H9 (cell line): ENCODE measurements around the gene TATDN2. TPM values are rescaled to one million over a fixed set of nuclear protein-coding genes. Genes with fewer than 3 reads are reported as not detected.

ENCODE experiments used
- DNase-seq: peaks from one replicate; pipeline ENCODE4 v3.0.0-alpha.2; 2017
- H2AFZ ChIP-seq: one replicate; pipeline ENCODE4 v1.6.1; 2013; ENCODE audit warnings: mild to moderate bottlenecking, low read length, control low read depth, moderate library complexity
- H2AK5ac ChIP-seq: 2 replicates; pipeline ENCODE4 v1.6.1; 2013; ENCODE audit warnings: low read length, control low read depth, mixed read lengths; ENCODE audit not compliant: insufficient read length
- H2BK120ac ChIP-seq: one replicate; pipeline ENCODE4 v1.6.1; 2013; ENCODE audit warnings: low read depth, mild to moderate bottlenecking, low read length, control low read depth, inconsistent platforms; ENCODE audit not compliant: poor library complexity, severe bottlenecking
- H2BK12ac ChIP-seq: 2 replicates; pipeline ENCODE4 v1.6.1; 2013; ENCODE audit warnings: low read length, control low read depth, mixed read lengths, low read depth; ENCODE audit not compliant: insufficient read length
- H2BK15ac ChIP-seq: 2 replicates; pipeline ENCODE4 v1.6.1; 2013; ENCODE audit warnings: low read depth, low read length, control low read depth
- H2BK20ac ChIP-seq: one replicate; pipeline ENCODE4 v1.6.1; 2013; ENCODE audit warnings: low read depth, mild to moderate bottlenecking, low read length, control low read depth, inconsistent platforms; ENCODE audit not compliant: poor library complexity, severe bottlenecking
- H2BK5ac ChIP-seq: 2 replicates; pipeline ENCODE4 v1.6.1; 2013; ENCODE audit warnings: low read length, control low read depth, mixed read lengths; ENCODE audit not compliant: insufficient read length
- H3K14ac ChIP-seq: 2 replicates; pipeline ENCODE4 v1.6.1; 2013; ENCODE audit warnings: low read length, control low read depth; ENCODE audit not compliant: insufficient read depth
- H3K18ac ChIP-seq: 2 replicates; pipeline ENCODE4 v1.6.1; 2013; ENCODE audit warnings: low read depth, mild to moderate bottlenecking, mixed read lengths, low read length, control low read depth; ENCODE audit not compliant: insufficient read length
- H3K23ac ChIP-seq: 2 replicates; pipeline ENCODE4 v1.6.1; 2013; ENCODE audit warnings: low read length, control low read depth, mixed read lengths, low read depth; ENCODE audit not compliant: insufficient read length
- H3K23me2 ChIP-seq: 2 replicates; pipeline ENCODE4 v1.6.1; 2013; ENCODE audit warnings: low read depth, mild to moderate bottlenecking, mixed read lengths, low read length, control low read depth; ENCODE audit not compliant: insufficient read length, poor library complexity, severe bottlenecking
- H3K27ac ChIP-seq: 2 replicates; pipeline ENCODE4 v1.5.1; 2013; ENCODE audit warnings: low read length, control low read depth, mixed read lengths, low read depth; ENCODE audit not compliant: insufficient read length
- H3K27me3 ChIP-seq: 2 replicates; pipeline ENCODE4 v1.6.1; 2013; ENCODE audit warnings: low read length, control low read depth, inconsistent platforms; ENCODE audit not compliant: insufficient read depth
- H3K4ac ChIP-seq: 2 replicates; pipeline ENCODE4 v1.6.1; 2013; ENCODE audit warnings: low read depth, mild to moderate bottlenecking, control low read depth, inconsistent platforms, low read length, moderate library complexity
- H3K4me1 ChIP-seq: 2 replicates; pipeline ENCODE4 v1.6.1; 2013; ENCODE audit warnings: low read length, control low read depth, inconsistent platforms; ENCODE audit not compliant: insufficient read depth
- H3K4me2 ChIP-seq: 2 replicates; pipeline ENCODE4 v1.6.1; 2013; ENCODE audit warnings: low read length, control low read depth, mixed read lengths; ENCODE audit not compliant: insufficient read length, insufficient read depth
- H3K56ac ChIP-seq: 2 replicates; pipeline ENCODE4 v1.6.1; 2013; ENCODE audit warnings: low read depth, mild to moderate bottlenecking, mixed read lengths, low read length, control low read depth; ENCODE audit not compliant: insufficient read length
- H3K79me1 ChIP-seq: 2 replicates; pipeline ENCODE4 v1.6.1; 2013; ENCODE audit warnings: low read depth, mild to moderate bottlenecking, moderate library complexity, low read length, control low read depth, inconsistent platforms; ENCODE audit not compliant: insufficient read depth, poor library complexity, severe bottlenecking
- H3K79me2 ChIP-seq: 2 replicates; pipeline ENCODE4 v1.6.1; 2013; ENCODE audit warnings: low read length, control low read depth, inconsistent platforms; ENCODE audit not compliant: insufficient read depth
- H3K9ac ChIP-seq: 2 replicates; pipeline ENCODE4 v1.6.1; 2013; ENCODE audit warnings: low read length, control low read depth, mixed read lengths; ENCODE audit not compliant: insufficient read length; ENCODE audit errors: extremely low read depth
- H3K9me3 ChIP-seq: one replicate; pipeline ENCODE4 v1.6.1; 2013; ENCODE audit warnings: low read depth, low read length, inconsistent platforms; ENCODE audit not compliant: control insufficient read depth
- H3T11ph ChIP-seq: one replicate; pipeline ENCODE4 v1.6.1; 2013; ENCODE audit warnings: mild to moderate bottlenecking, low read length, control low read depth, inconsistent platforms
- H4K20me1 ChIP-seq: one replicate; pipeline ENCODE4 v1.6.1; 2013; ENCODE audit not compliant: control insufficient read depth, insufficient read length, insufficient read depth
- H4K5ac ChIP-seq: 2 replicates; pipeline ENCODE4 v1.6.1; 2013; ENCODE audit warnings: low read depth, mild to moderate bottlenecking, mixed read lengths, low read length, control low read depth; ENCODE audit not compliant: insufficient read length
- H4K8ac ChIP-seq: replicated peaks from 2 replicates; pipeline ENCODE4 v1.6.1; 2013; ENCODE audit warnings: low read length, control low read depth, mixed read lengths, low read depth; ENCODE audit not compliant: insufficient read length
- H4K91ac ChIP-seq: 2 replicates; pipeline ENCODE4 v1.6.1; 2013; ENCODE audit warnings: low read depth, mild to moderate bottlenecking, moderate library complexity, mixed read lengths, low read length, control low read depth; ENCODE audit not compliant: insufficient read length
- H3K27ac Mint-ChIP-seq, 3 experiments: 2 replicates in 2 of 3; 3 replicates in 1 of 3; pipeline ENCODE4 v1.8.0; 2020 to 2021; ENCODE audit warnings: mixed read lengths in 3 of 3, mild to moderate bottlenecking in 1 of 3, moderate library complexity in 1 of 3
- H3K27me3 Mint-ChIP-seq: 2 replicates; pipeline ENCODE4 v1.8.0; 2021; ENCODE audit warnings: low read depth, mild to moderate bottlenecking, moderate library complexity, mixed read lengths
- H3K36me3 Mint-ChIP-seq, 3 experiments: 2 replicates in 2 of 3; 3 replicates in 1 of 3; pipeline ENCODE4 v1.8.0; 2020 to 2021; ENCODE audit warnings: low read depth in 3 of 3, mixed read lengths in 3 of 3; ENCODE audit not compliant: insufficient read depth in 1 of 3
- H3K4me1 Mint-ChIP-seq, 2 experiments: 2 replicates each; pipeline ENCODE4 v1.8.0; 2020; ENCODE audit warnings: mixed read lengths in 2 of 2
- H3K4me3 Mint-ChIP-seq, 2 experiments: 2 replicates in 1 of 2; 3 replicates in 1 of 2; pipeline ENCODE4 v1.8.0; 2020 to 2021; ENCODE audit warnings: mild to moderate bottlenecking in 2 of 2, mixed read lengths in 2 of 2, moderate library complexity in 1 of 2
- H3K9me3 Mint-ChIP-seq, 2 experiments: 2 replicates in 1 of 2; 3 replicates in 1 of 2; pipeline ENCODE4 v1.8.0; 2020; ENCODE audit warnings: mild to moderate bottlenecking in 2 of 2, mixed read lengths in 2 of 2, moderate library complexity in 1 of 2
- CTCF ChIP-seq: fragments of 200-600 bp; sonication (generic); conservative IDR thresholded peaks from 3 replicates; pipeline ENCODE4 v1.8.0; 2021; ENCODE audit warnings: antibody characterized with exemption, mild to moderate bottlenecking
- WGBS: extraction: QIAGEN DNeasy Blood & Tissue Kit; methylation state at CpG from one replicate; pipeline ENCODE4 v1.1.7; 2013; ENCODE audit warnings: missing lambda C conversion rate, low lambda C conversion rate, mixed read lengths; ENCODE audit not compliant: insufficient read length; ENCODE audit errors: extremely low coverage; 5-methylcytosine and 5-hydroxymethylcytosine counted together
- total RNA-seq: library from RNA; stranded (reverse); gene quantifications from 2 replicates; pipeline ENCODE4 v1.2.1, GENCODE V29; 2021

TATDN2 gene
- total RNA-seq, 1 experiment from 2014 or later, result 34.4 TPM

- H3K56ac ChIP-seq, result no peak overlapping the region
- peaks cover 3% of the 10 kb centered on the region; the same call in 1 of the 2 replicates for H3K79me2 ChIP-seq
- TF ChIP-seq CTCF, result no peak
- H3K14ac ChIP-seq, result no peak overlapping the region
- H3K23me2 ChIP-seq, result peaks cover 13% of the 10 kb centered on the region
- Mint-ChIP-seq H3K4me1 (peaks cover 15 to 17% of the 10 kb centered on the region in 2 experiments), H3K9me3 (peaks cover 33 to 34% of the 10 kb centered on the region in 2 experiments), H3K4me3 (no peak overlapping the region), H3K27ac (no peak overlapping the region), H3K27me3 (peaks cover 17% of the 10 kb centered on the region), H3K36me3 (peaks cover 15 to 26% (median 17%) of the 10 kb centered on the region in 3 experiments; a peak in 6 of 7 replicates)
- no peak overlapping the region for H2BK20ac ChIP-seq
- WGBS, result no CpG with 5 or more reads among the region's 6 CpGs
- no peaks in the 10 kb centered on the region for H3K79me1 ChIP-seq
- no peak overlapping the region for H3K9ac ChIP-seq
- H2BK120ac ChIP-seq, result no peak overlapping the region
- no peaks in the 10 kb centered on the region for H4K20me1 ChIP-seq
- H3K23ac ChIP-seq, result no peak overlapping the region
- no peaks in the 10 kb centered on the region for H3K4me1 ChIP-seq
- no peak overlapping the region for H2AFZ ChIP-seq
- no peak overlapping the region for H3K18ac ChIP-seq
- H2AK5ac ChIP-seq, result no peak overlapping the region
- no peak overlapping the region for H3K4me2 ChIP-seq
- no peak overlapping the region for H3T11ph ChIP-seq
- no peak overlapping the region for H3K27ac ChIP-seq
- no peaks in the 10 kb centered on the region for H3K27me3 ChIP-seq
- no peak overlapping the region for H3K4ac ChIP-seq
- H2BK12ac ChIP-seq, result no peak overlapping the region
- no peak overlapping the region for H4K8ac ChIP-seq
- H4K5ac ChIP-seq, result no peak overlapping the region
- no peak overlapping the region for H4K91ac ChIP-seq
- H3K9me3 ChIP-seq, result no peaks in the 10 kb centered on the region
- H2BK15ac ChIP-seq, result no peak overlapping the region
- DNase-seq, result no peak
- no peak overlapping the region for H2BK5ac ChIP-seq
Observed at GRCh38 chr3:10245081-10245712, 3.1 kb upstream of the TATDN2 start.
